ENCODE measurements around the gene RSRC2.
"Not testable (repeated sequence)": the region's sequence is repeated elsewhere in the genome, so short reads cannot be mapped to it uniquely, and the experiment has no call there.

Gene RSRC2

DNA sequence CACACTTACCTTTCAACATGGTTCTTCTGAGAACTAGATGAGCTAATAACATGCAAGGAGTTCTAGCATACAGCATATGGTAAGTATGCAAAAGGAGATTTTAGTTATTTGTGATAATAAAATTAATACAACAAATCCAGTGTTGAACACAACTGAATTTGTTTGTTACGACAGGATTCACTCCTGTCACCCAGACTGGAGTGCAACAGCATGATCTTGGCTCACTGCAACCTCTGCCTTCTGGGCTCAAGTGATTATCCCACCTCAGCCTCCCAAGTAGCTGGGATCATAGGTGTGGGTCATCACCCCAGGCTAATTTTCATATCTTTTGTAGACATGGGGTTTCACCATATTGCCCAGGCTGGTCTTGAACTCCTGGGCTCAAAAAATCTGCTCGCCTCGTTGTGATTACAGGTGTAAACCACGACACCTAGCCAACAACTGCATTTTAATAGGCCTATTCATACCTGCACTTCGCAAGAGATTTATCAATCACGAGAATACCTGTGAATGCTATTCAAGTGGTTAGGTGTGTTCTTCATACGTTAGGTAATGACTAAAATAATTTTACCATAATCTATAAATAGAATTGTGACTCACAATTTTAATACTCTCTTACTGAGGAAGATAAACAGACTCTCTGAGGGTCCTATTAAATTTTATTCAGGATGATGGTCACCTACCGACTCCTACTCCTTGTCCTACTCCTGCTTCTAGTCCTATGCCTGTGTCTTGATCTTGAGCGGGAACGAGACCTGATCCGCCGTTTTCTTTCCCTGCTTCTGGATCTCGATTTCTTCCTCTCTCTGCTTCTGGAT is 10.0 kb downstream of the RSRC2 start:
- no peak for DNase-seq

DNA sequence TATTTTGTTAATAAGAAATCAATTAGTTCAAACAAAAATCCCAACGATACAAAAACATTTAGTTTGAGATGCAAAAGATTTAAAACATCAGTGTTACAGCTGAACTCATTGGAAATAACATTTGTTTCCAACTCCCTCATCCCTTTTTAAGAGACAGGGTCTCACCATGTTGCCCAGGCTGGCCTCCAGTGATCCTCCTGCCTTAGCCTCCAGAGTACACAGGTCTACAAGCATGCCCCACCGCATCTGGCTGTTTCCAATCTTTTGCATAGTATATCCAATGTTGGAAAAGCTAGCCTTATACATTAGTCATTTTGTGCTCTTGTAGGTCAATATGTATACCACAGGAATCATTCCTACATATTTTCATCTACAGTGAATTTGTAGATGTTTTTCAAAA is 11.5 kb downstream of the RSRC2 start:
- no peak for DNase-seq

DNA sequence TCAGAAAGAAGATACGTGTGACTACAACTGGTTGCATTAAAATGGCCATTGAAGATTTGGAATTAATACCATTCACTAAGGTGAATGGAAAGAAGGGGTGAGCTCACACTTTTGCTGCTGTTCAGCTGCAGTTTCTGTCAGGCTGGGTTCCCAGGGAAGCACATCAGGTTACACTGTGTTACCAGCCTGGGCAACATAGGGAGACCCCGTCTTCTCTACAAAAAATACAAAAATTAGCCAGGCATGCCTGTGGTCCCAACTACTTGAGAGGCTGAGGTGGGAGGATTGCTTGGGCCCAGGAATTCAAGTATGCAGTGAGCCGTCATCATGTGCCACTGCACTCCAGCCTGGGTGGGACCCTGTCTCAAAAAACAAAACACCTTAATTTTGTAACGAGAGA is 13.1 kb downstream of the RSRC2 start:
- DNase-seq: no peak

DNA sequence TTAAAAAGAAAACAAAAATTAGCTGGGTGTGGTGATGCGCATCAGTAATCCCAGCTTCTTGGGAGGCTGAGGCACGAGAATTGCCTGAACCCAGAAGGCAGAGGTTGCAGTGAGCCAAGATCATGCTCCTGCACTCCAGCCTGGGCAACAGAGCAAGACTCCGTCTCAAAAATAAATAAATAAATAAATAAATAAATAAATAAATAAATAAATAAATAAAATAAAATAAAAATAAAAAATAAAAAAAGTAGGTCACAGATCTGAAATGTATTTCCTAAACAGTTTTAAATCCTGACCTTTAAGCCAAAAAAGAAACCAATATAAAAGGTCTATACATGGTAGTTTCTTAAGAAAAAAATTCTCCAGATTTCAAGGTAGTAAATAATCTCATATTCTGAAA is 13.7 kb downstream of the RSRC2 start:
- not testable (repeated sequence) for DNase-seq

DNA sequence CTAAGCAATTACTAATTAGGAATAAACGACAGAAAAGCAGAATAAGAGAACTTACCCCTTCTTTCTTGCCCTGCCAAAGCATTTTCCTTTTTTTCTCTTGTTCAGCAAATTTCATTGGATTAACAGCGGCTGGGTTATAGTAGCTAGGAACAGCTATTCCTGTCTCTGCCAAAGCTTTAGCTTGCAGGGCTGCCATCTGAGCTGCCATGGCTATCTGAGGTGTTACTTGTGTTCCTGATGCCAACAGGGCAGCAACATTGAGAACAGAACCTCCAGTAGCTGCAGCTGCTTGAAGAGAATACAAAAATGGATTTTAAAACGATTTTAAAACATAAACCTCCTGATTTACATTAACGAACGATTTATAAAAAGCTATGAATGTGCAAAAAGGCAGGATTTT is 18.6 kb downstream of the RSRC2 start:
- no peak for DNase-seq

DNA sequence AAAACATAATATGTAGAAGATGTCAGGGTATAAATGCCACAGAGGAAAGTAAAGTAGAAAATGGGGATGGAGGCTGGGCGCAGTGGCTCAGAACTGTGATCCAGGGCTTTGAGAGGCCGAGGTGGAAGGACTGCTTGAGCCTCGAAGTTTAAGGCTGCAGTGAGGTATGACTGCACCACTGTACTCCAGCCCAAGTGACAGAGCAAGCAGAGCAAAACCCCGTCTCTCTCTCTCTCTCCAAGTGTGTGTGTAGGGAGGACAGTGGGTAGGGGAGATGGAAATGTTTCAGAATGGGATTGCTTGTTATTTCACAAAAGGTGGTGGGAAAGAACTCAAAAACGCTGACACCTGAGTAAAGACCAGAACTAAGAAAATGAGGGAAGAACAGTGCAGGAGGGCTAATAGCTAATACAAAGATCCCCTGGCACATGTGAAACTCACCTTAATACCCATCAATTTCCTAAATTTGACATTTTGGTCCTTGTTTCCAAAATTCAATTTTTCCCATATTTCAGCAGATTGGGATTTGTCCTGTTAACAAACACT is 20.3 kb downstream of the RSRC2 start:
- DNase-seq: no peak

DNA sequence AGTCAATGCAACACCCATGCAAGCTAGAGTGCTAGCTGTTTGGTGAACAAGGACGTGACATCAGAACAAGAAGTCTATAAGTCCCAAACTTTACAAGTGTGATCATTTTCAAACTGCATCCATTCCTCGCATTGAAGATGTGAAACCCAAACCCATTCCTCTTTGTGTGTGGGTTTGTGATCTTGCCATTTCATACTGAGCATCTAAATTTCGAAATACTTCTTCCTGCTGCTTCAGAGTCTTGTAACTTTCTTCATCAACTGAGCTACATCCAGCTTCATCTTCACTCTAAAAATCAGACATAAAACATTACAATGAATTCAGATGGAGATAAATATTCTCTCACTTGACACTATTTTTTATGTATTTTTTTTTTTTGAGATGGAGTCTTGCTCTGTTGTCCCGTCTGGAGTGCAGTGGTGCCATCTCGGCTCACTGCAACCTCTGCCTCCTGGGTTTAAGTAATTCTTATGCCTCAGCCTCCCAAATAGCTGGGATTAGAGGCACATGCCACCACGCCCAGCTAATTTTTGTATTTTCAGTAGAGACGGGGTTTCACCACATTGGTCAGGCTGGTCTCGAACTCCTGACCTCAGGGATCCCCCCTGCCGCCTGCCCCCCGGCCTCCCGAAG is 21.2 kb downstream of the RSRC2 start:
- DNase-seq: no peak

DNA sequence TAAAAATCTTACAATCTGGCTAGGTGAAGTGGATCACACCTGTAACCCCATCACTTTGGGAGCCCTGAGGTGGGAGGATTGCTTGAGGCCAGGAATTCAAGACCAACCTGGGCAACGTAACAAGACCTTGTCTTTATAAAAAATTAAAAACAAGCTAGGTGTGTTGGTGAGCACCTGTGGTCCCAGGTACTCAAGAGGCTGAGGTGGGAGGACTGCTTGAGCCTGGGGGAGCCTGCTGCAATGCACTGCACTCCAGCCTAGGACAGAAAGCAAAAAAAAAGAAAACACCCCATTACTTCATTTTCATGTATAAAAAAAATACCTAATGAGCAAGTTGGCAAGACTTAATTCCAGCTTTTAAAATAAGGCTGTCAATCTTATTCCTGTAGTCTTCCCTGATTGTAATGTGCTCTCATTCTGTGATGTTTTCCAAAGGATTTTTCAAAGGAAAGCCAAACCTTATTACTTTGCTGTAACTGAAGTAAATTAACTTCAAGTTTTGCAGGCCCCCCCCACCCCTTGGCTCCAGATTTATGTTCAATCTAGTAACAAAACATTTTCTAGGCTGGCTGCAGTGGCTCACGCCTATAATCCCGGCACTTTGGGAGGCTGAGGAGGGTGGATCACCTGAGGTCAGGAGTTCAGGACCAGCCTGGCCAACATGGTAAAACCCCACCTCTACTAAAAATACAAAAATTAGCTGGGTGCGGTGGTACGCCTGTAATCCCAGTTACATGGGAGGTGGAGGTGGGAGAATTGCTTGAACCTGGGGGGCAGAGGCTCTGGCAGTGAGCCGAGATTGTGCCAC is 22.7 kb downstream of the RSRC2 start:
- DNase-seq: no peak

DNA sequence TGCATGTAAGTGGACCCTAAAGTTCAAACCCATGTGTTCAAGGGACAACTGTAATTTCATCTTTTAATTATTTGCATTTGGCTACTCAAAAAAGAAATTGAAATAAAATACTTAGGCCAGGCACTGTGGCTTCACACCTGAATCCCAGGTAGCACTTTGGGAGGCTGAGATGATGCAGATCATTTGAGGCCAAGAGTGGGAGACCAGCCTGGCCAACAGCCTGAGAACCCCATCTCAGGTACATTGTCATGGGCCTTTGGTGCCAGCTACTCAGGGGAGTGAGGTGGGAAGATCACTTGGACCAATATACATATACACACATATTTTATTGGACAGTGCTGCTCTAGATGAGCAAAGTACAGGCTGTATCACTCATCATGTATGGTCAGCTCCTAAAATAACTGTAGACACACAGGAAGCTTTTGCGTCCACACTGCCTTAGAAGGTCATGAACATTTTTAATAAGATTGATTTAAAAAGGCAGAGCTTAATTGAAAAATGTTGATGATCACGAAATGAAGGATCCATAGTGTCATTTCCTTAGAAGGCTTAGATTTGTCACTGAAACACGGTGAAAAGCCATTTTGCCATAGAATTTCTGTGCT is 23.5 kb downstream of the RSRC2 start:
- no peak for DNase-seq

DNA sequence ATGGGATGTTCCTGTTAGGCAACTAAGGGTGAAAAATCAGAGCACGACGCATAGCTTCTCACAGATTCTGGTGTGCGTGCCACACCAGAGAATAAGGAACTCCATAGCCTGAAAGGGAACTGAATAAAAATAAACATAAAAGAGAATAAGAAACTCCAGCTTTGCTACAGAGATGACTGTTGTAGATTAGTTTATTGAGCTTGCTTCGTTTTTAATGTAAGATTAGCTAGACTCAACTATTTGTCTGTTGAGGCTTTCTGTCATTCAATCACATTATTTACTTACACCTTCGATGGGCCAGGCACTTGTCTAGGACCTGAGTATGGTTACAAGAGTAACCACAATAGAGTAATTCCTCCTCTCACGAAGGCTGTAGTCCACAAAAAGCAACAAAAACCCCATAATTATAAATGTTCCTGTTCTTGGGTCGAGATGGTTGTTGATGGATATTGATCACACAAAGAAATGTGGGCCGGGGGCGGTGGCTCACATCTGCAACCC is 25.2 kb downstream of the RSRC2 start:
- peak; percentile 34 for DNase-seq

DNA sequence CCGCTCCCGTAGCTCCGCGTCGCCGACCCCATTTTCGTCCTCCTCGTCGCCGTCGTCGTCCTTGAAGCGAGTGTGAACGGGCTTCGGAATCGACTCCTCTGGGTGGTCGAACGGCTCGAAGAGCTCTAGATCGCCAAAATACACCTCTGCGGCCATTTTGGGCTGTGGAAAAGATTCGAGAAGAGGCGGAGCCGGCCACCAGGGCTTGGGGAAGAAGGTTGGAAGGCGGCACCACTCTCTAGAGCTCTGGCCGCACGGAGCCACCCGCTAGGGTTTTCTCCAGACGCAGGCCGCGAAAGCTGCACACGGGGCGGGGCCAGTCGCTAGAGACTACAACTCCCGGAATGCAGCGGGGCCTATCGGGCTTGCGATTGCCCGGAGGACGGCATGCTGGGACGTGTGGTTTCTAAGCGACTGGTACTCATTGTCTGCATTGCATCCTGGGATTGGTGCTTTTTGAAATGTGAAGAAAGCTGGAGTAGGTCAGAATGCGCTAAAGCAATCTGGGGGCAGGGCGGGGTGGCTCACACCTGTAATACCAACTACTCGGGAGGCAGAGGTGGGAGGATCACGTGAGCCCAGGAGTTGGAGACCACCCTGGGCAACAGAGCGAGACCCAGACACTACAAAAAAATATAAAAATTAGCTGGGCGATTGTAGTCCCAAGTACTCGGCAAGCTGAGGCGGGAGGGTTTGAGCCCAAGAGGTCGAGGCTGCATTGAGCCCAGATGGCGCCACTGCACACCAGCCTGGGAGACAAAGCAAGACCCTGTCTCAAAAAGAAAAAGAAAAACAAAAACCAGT is 25.8 kb downstream of the RSRC2 start, which contains the start of gene ZCCHC8:
TSS of gene ZCCHC8 (minus strand) at position 248 of the 804 bp plus-strand sequence. CDS start at position 156, 92 bp downstream.
- peak; percentile 97 for DNase-seq

DNA sequence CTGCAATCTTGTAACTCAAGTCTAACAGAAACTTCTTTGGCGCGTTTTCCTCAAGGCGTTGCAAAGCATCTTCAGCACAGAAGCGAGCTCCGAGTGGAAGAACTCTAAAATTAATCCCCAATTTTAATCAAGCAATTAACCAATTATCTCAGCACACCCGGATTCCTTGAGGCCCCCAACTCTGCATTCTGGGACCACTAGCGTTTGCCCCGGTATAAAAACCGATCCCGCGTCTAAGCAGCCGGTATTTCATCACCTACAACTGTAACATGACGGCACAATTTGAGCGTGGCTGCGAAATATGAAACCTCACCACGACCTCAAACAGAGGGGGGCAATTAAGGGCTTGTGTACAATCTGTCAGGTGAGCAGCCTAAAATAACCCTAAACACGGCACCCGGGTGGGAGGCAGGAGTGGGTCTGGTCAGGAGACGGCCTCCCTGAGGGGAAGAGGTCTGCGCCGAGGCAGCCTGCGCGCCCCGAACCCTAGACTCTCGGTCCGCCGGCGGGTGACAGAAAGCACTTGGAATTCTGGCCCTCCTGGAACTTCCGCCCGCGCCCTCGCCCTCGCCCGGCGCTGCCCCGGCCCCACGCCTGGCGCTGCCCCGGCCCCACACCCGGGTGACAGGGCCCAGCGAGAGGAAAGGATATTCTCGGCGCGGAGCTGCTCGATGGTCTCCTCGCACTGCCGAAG is 26.6 kb downstream of the RSRC2 start:
- no peak for DNase-seq

DNA sequence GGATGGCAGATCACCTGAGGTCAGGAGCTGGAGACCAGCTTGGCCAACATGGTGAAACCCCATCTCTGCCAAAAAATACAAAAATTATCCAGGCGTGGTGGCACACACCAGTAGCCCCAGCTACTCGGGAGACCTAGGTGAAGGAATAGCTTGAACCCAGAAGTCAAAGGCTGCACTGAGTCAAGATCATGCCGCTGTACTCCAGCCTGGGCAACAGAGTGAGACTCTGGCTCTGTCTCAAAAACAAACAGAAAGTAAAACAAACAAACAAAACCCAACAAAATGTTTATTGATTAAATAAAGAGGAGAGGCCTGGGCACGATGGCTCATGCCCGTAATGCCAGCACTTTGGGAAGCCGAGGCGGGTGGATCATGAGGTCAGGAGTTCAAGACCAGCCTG is 31.5 kb downstream of the RSRC2 start:
- DNase-seq: no peak

DNA sequence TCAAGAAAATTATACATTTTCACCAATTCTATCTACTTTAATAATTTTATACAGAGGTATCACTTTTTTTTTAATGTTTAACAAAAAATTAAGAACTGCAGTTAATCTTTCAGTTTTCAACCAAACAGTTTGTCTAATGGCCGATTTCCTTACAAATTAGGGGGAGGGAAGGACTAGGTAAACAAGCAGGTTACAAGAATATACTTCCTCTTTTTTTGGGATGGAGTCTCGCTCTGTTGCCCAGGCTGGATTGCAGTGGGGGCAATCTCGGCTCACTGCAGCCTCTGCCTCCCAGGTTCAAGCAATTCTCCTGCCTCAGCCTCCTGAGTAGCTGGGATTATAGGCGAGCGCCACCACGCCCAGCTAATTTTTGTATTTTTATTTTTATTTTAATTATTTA is 33.5 kb downstream of the RSRC2 start:
- DNase-seq: not testable (repeated sequence)

DNA sequence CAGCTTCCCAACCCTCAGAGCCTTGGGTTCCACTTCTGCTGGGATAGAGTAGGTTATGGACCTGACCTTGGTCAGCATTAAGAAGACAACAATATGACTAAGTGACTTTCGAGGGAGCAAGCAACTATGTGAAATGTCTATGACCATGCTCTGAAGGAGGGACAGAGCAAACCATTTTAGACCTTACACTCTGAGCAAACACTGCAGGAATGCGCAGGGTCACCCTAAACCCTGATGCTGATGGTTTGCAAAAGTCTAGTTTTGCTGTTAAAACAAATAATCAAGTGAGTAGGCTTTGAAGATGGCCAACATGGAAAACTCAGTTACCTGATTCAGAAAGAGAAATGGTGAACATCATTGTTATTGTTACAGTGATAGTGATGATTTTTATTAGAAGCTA is 34.7 kb downstream of the RSRC2 start:
- no peak for DNase-seq

DNA sequence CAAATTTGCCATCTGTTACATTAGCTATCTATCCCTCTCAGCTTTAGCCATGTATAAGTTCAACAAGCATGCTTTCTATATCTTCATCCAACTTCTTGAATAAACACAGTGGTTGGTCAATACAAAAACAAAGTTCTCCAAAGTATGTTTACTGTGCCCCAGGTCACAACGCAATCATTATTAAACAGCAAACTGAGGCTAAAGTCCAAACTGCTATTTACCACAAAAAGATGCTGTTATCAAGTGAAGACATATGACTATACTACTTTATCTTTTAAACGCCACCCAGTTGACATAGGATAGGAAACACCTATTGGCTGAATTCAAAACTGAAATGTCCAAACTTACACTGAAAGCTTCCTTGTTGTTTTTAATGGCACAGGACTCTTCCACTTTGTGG is 37.7 kb downstream of the RSRC2 start:
- DNase-seq: no peak

DNA sequence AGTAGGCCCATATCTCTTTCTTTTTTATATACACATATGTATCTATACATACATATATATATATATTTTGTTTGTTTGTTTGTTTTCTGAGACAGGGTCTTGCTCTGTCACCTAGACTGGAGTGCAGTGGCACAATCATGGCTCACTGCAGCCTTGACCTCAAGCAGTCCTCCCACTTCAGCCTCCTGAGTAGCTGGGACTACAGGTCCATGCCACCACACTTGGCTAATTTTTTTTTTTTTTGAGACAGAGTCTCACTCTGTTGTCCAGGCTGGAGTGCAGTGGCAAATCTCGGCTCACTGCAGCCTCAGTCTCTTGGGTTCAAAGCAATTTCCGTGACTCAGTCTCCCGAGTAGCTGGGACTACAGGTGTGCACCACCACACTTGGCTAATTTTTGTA is 38.9 kb downstream of the RSRC2 start:
- not testable (repeated sequence) for DNase-seq

DNA sequence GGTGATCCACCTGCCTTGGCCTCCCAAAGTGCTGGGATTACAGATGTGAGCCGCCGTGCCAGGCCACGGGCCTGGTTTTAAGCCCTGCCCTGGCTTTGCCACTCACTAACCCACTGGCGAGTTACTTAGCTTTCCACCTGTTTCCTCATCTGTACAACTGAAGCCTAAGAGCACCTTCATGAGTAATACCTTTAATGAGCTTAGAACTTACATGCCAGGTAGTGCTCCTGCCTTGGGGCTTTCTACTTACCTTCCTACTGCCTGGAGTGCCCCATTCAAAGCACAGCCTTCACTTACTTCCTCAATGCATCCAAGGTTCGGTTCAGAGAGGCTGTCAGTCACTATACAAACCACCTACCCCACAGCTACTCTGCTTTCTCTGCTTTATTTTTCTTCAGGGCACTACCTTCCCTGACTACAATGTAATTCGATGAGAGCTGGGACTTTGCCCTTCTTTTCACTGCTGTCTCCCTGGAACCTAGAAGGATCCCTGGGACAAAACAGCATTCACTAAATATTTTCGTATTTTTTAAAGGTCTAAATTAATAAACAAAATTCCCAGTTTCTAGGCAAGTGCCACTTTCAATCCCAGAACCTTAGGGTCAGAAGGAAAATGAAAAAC is 39.8 kb downstream of the RSRC2 start:
- no peak for DNase-seq

DNA sequence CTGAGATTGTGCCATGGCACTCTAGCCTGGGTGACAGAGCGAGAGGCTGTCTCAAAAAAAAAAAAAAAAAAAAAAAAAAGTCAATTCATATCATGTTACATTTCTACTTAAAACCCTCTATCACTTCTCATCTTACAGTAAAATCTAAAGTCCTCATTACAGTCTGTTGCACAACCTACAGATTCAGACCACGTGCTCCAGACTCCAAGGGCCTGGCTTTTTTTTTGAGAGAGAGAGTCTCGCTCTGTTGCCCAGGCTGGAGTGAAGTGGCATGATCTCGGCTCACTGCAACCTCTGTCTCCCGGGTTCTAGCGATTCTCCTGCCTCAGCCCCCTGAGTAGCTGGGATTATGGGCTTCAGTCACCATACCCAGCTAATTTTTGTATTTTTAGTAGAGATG is 40.4 kb downstream of the RSRC2 start:
- peak; percentile 30 for DNase-seq

DNA sequence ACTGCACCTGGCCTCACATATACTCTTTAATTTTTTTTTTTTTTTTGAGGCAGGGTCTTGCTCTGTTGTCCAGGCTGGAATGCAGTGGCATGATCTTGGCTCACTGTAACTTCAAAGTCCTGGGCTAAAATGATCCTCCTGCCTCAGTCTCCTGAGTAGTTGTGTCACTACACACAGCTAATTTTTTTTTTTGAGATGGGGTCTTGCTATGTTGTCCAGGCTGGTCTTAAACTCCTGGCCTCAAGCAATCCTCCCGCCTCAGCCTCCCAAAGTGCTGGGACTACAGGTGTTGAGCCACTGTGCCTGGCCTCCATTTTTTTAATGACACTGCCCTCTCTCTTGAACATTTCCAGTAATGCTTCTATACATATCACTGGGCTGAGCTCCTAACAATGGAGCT is 42.4 kb downstream of the RSRC2 start:
- DNase-seq: not testable (repeated sequence)

DNA sequence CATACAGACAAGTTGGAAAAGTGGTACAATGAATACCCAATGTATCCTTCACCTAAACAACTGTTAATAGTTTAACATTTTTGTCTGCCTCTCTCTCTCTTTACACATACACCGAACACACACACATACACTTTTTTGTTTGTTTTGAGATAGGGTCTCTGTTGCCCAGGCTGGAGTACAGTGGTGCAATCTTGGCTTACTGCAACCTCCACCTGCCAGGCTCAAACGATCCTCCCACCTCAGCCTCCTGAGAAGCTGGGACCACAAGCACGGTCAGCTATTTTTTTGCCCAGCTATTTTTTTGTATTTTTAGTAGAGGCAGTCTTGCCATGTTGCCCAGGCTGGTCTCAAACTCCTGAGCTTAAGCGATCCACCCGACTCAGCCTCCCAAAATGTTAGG is 42.8 kb downstream of the RSRC2 start:
- no peak for DNase-seq
